Endodermal cell (in vitro differentiated cells): Measurements from ENCODE around the gene ADORA2A. TPM values are rescaled to one million over a fixed set of nuclear protein-coding genes. Genes with fewer than 3 reads are reported as not detected.

Experiments used
- DNase-seq: peaks from one replicate; pipeline ENCODE4 v3.0.0-alpha.2; 2017
- H3K27ac ChIP-seq: 2 replicates; pipeline ENCODE4 v1.5.1; 2013; ENCODE audit warnings: mild to moderate bottlenecking, low read depth, low read length, moderate library complexity
- H3K27me3 ChIP-seq: 2 replicates; pipeline ENCODE4 v1.6.1; 2013; ENCODE audit warnings: mild to moderate bottlenecking, low read length, moderate library complexity; ENCODE audit not compliant: insufficient read depth, control insufficient read depth, poor library complexity, severe bottlenecking
- H3K36me3 ChIP-seq: 2 replicates; pipeline ENCODE4 v1.7.0; 2013; ENCODE audit warnings: mild to moderate bottlenecking, low read length, moderate library complexity; ENCODE audit not compliant: control insufficient read depth, insufficient read depth
- H3K4me1 ChIP-seq: one replicate; pipeline ENCODE4 v1.7.0; 2013; ENCODE audit warnings: low read length; ENCODE audit not compliant: control insufficient read depth, insufficient read depth
- H3K4me3 ChIP-seq: 2 replicates; pipeline ENCODE4 v1.5.1; 2013; ENCODE audit warnings: mild to moderate bottlenecking, low read length, moderate library complexity
- H3K9ac ChIP-seq: 2 replicates; pipeline ENCODE4 v1.6.1; 2013; ENCODE audit warnings: mild to moderate bottlenecking, low read length, moderate library complexity; ENCODE audit not compliant: poor library complexity, severe bottlenecking; ENCODE audit errors: extremely low read depth
- H3K9me3 ChIP-seq: 2 replicates; pipeline ENCODE4 v1.6.1; 2013; ENCODE audit warnings: mild to moderate bottlenecking, low read length, moderate library complexity; ENCODE audit not compliant: control insufficient read depth
- H3K27ac Mint-ChIP-seq: 2 replicates; pipeline ENCODE4 v1.8.0; 2020; ENCODE audit warnings: mixed read lengths
- H3K27me3 Mint-ChIP-seq: 2 replicates; pipeline ENCODE4 v1.8.0; 2021; ENCODE audit warnings: mild to moderate bottlenecking, mixed read lengths; ENCODE audit not compliant: insufficient read depth
- H3K36me3 Mint-ChIP-seq: 2 replicates; pipeline ENCODE4 v1.8.0; 2020; ENCODE audit warnings: low read depth, mixed read lengths
- H3K4me1 Mint-ChIP-seq: 2 replicates; pipeline ENCODE4 v1.8.0; 2020; ENCODE audit warnings: mixed read lengths
- H3K4me3 Mint-ChIP-seq: 2 replicates; pipeline ENCODE4 v1.8.0; 2020; ENCODE audit warnings: mild to moderate bottlenecking, moderate library complexity, mixed read lengths
- H3K9me3 Mint-ChIP-seq: 2 replicates; pipeline ENCODE4 v1.8.0; 2020; ENCODE audit warnings: mild to moderate bottlenecking, mixed read lengths
- WGBS, 2 experiments: methylation state at CpG; one replicate each; pipeline versions ENCODE4 v1.1.5 to v1.1.7; 2013; ENCODE audit warnings: missing lambda C conversion rate in 2 of 2, mixed read lengths in 1 of 2; ENCODE audit not compliant: insufficient coverage in 1 of 2, insufficient read length in 1 of 2; 5-methylcytosine and 5-hydroxymethylcytosine counted together
- total RNA-seq, 2 donors: library from RNA; stranded (reverse); fragmentation: NEBNext Ultra II Directional in 1 of 2; extraction: Animal tissue kit (Norgen Biotek cat#: 25700) in 1 of 2; gene quantifications; 2 replicates in 1 of 2; 3 replicates in 1 of 2; pipeline ENCODE4 v1.2.1, GENCODE V29; 2021
- TF ChIP-seq, protein P1 (sequence below): fragments of 200-600 bp; sonication (generic); conservative IDR thresholded peaks from 2 replicates; pipeline ENCODE4 v1.5.0; 2021; ENCODE audit warnings: antibody characterized with exemption, mild to moderate bottlenecking

ADORA2A gene
- total RNA-seq, 2 donors from 2014 or later: 4.1 to 4.7 TPM

- Mint-ChIP-seq H3K36me3 (peaks cover 22% of the 10 kb centered on the region), H3K4me1 (no peaks in the 10 kb centered on the region), H3K9me3 (no peaks in the 10 kb centered on the region), H3K27ac (no peak overlapping the region), H3K4me3 (no peak overlapping the region), H3K27me3 (no peaks in the 10 kb centered on the region)
- Histone ChIP-seq H3K9ac (no peak overlapping the region), H3K36me3 (peaks cover 28% of the 10 kb centered on the region), H3K27me3 (no peaks in the 10 kb centered on the region), H3K4me3 (no peak overlapping the region), H3K9me3 (no peaks in the 10 kb centered on the region), H3K4me1 (no peaks in the 10 kb centered on the region), H3K27ac (no peak overlapping the region)
- DNase-seq: no peak
- WGBS, 2 experiments: 78 to 93% methylated on average over 5 to 6 of the region's 6 CpGs
- TF ChIP-seq, protein P1, sequence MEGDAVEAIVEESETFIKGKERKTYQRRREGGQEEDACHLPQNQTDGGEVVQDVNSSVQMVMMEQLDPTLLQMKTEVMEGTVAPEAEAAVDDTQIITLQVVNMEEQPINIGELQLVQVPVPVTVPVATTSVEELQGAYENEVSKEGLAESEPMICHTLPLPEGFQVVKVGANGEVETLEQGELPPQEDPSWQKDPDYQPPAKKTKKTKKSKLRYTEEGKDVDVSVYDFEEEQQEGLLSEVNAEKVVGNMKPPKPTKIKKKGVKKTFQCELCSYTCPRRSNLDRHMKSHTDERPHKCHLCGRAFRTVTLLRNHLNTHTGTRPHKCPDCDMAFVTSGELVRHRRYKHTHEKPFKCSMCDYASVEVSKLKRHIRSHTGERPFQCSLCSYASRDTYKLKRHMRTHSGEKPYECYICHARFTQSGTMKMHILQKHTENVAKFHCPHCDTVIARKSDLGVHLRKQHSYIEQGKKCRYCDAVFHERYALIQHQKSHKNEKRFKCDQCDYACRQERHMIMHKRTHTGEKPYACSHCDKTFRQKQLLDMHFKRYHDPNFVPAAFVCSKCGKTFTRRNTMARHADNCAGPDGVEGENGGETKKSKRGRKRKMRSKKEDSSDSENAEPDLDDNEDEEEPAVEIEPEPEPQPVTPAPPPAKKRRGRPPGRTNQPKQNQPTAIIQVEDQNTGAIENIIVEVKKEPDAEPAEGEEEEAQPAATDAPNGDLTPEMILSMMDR: no peak
Observed at GRCh38 chr22:24416611-24417010, 10.8 kb upstream of the ADORA2A start.

GRCh38 chr22:24417200-24417599 is 10.2 kb upstream of the ADORA2A start:
- H3K27me3 ChIP-seq: no peaks in the 10 kb centered on the region
- no peaks in the 10 kb centered on the region for H3K9me3 ChIP-seq
- DNase-seq: no peak
- H3K4me1 Mint-ChIP-seq: no peaks in the 10 kb centered on the region
- H3K9me3 Mint-ChIP-seq: no peaks in the 10 kb centered on the region
- no peak overlapping the region for H3K27ac Mint-ChIP-seq
- peaks cover 2% of the 10 kb centered on the region for H3K27me3 Mint-ChIP-seq
- no peak overlapping the region for H3K4me3 Mint-ChIP-seq
- H3K9ac ChIP-seq: no peak overlapping the region
- 96 to 100% methylated on average over 5 to 7 of the region's 7 CpGs for WGBS, 2 experiments
- no peak overlapping the region for H3K4me3 ChIP-seq
- H3K27ac ChIP-seq: no peak overlapping the region
- TF ChIP-seq, protein P1: no peak
- H3K4me1 ChIP-seq: no peaks in the 10 kb centered on the region
- peaks cover 28% of the 10 kb centered on the region for H3K36me3 ChIP-seq
- peaks cover 22% of the 10 kb centered on the region for H3K36me3 Mint-ChIP-seq

DNA sequence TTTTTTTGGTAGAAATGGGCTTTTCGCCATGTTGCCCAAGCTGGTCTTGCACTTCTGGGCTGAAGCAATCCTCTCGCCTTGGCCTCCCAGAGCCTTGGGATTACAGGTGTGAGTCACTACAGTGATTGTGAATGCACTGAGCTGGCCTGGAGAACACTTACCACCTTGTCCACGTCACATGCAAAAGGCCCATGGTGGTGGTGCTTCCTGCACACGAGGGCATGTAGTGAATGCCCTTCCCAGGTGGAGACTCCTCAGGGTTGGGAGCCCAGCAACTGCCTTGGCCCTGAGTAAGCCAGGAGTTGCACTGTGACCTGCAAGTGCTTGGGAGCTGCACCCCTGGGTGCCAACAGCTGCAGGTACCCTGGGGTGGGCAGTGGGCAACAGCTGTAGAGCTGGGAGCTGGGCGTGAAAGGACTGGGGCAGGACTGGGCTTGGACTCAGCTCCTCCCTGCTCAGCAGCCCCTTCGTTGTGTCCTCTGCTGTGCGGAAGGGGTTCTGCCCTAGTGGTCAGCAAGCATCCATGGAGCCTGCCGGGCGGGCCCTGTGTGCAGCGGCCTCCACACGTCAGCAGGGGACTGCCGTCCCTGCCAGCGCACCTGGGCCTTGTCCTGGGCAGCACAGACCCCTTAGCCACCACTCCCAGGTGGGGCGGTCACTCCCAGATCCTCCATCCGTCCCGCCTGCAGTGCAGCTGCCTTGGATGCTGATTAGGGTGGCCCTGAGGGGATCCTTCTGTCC is 9.3 kb upstream of the ADORA2A start:
- Histone ChIP-seq H3K27me3 (no peaks in the 10 kb centered on the region), H3K9ac (no peak overlapping the region), H3K4me1 (no peaks in the 10 kb centered on the region), H3K27ac (no peak overlapping the region), H3K4me3 (no peak overlapping the region), H3K9me3 (no peaks in the 10 kb centered on the region), H3K36me3 (peaks cover 26% of the 10 kb centered on the region)
- Mint-ChIP-seq H3K36me3 (peaks cover 17% of the 10 kb centered on the region), H3K4me3 (no peak overlapping the region), H3K4me1 (no peaks in the 10 kb centered on the region), H3K27ac (no peak overlapping the region), H3K27me3 (peaks cover 8% of the 10 kb centered on the region), H3K9me3 (no peaks in the 10 kb centered on the region)
- WGBS, 2 experiments: 91 to 92% methylated on average over 3 to 16 of the region's 16 CpGs
- TF ChIP-seq, protein P1: no peak
- DNase-seq: no peak
